GM19238 (cell line): ENCODE data around the gene TMEM267.
A peak's percentile ranks its signal among the peaks of the same experiment; 100 is the strongest.
"Not testable (repeated sequence)": the region's sequence is repeated elsewhere in the genome, so short reads cannot be mapped to it uniquely, and the experiment has no call there.

Experiments used
- DNase-seq: peaks from one replicate; pipeline ENCODE4 v3.0.0; 2011; ENCODE audit warnings: low spot score; ENCODE audit not compliant: insufficient read length

Gene TMEM267

DNA sequence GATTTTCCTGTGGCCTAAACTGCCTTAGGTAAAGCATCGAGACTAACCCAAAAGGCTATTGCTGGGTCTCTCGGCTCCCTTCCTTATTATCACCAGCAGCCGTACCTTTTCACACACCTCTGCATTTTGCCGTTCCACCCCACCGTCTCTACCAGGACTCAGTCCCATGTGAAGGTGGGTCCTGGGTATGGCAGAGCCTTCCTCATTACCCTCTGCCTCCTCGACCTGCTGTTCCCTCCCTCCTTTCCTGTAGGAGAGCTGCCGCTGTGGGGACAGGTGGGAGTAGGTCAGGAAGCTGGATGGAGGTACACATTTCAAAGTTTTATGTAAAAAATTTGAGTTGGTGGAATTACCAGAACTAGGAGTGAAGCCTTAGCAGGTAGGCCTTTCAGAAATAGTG, 73.3 kb downstream of the TMEM267 start:
- no peak for DNase-seq

- DNase-seq: no peak
Measured at GRCh38 chr5:43409809-43410271, 73.8 kb downstream of the TMEM267 start.

DNA sequence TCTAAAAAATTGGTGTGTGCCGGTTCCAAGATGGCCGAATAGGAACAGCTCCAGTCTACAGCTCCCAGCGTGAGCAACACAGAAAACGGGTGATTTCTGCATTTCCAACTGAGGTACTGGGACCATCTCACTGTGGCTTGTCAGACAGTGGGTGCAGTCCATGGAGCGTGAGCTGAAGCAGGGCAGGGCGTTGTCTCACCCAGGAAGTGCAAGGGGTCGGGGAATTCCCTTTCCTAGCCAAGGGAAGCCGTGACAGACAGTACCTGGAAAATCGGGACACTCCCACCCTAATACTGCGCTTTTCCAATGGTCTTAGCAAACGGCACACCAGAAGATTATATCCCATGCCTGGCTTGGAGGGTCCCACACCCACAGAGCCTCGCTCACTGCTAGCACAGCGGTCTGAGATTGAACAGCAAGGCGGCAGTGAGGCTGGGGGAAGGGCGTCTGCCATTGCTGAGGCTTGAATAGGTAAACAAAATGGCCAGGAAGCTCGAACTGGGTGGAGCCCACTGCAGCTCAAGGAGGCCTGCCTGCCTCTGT, 81.1 kb downstream of the TMEM267 start:
- DNase-seq: not testable (repeated sequence)

GRCh38 chr5:43401827-43402226, 81.8 kb downstream of the TMEM267 start:
- DNase-seq: no peak

- no peak for DNase-seq
Measured at GRCh38 chr5:43400082-43400481, 83.6 kb downstream of the TMEM267 start.

GRCh38 chr5:43396762-43397304, 86.8 kb downstream of the TMEM267 start:
- DNase-seq: peak; percentile 72
